ENCODE measurements around the gene EFCC1. TPM values are rescaled to one million over a fixed set of nuclear protein-coding genes. Genes with fewer than 3 reads are reported as not detected.

Gene EFCC1
- total RNA-seq, 2 experiments from 2014 or later = 0.10 to 0.20 TPM

- Mint-ChIP-seq H3K4me1 (ENCODE audit: low read depth) (peaks cover 26% of the 10 kb centered on the region), H3K4me3 (no peak overlapping the region), H3K9me3 (no peaks in the 10 kb centered on the region), H3K36me3 (ENCODE audit: low read depth) (no peaks in the 10 kb centered on the region), H3K27me3 (ENCODE audit: low read depth) (peaks cover 16% of the 10 kb centered on the region), H3K27ac (no peak overlapping the region)
- intact Hi-C loops (cut with micrococcal nuclease) = no loop called here
- no peak for DNase-seq
- CTCF ChIA-PET = interaction anchor here (0.7 to 6.6 kb wide), 5 partner anchors 9 to 94 kb away, joined by 3 to 25 read pairs (median 4); partner anchors contain the start of gene CFAP92
Observed at GRCh38 chr3:129006864-129007263, 5.8 kb downstream of the EFCC1 start.

- no peaks in the 10 kb centered on the region for H3K36me3 Mint-ChIP-seq (ENCODE audit: low read depth)
- DNase-seq = no peak
- H3K4me3 Mint-ChIP-seq = no peak overlapping the region
- intact Hi-C loops (cut with micrococcal nuclease) = no loop called here
- no peaks in the 10 kb centered on the region for H3K9me3 Mint-ChIP-seq
- peaks cover 8% of the 10 kb centered on the region for H3K27me3 Mint-ChIP-seq (ENCODE audit: low read depth)
- no peak overlapping the region for H3K27ac Mint-ChIP-seq
- CTCF ChIA-PET = interaction anchor here (1.6 to 6.6 kb wide), 3 partner anchors 8 to 37 kb away, joined by 3 to 25 read pairs (median 20); partner anchors contain the start of gene CFAP92
- peaks cover 19% of the 10 kb centered on the region for H3K4me1 Mint-ChIP-seq (ENCODE audit: low read depth)
Observed at GRCh38 chr3:129007792-129008191, 6.7 kb downstream of the EFCC1 start.

- no peaks in the 10 kb centered on the region for H3K36me3 Mint-ChIP-seq (ENCODE audit: low read depth)
- no peak overlapping the region for H3K27ac Mint-ChIP-seq
- intact Hi-C loops (cut with micrococcal nuclease) = no loop called here
- no peak overlapping the region for H3K4me3 Mint-ChIP-seq
- CTCF ChIA-PET = no interaction called here
- H3K9me3 Mint-ChIP-seq = no peaks in the 10 kb centered on the region
- H3K27me3 Mint-ChIP-seq (ENCODE audit: low read depth) = peaks cover 1% of the 10 kb centered on the region
- DNase-seq = no peak
- H3K4me1 Mint-ChIP-seq (ENCODE audit: low read depth) = peaks cover 10% of the 10 kb centered on the region
Observed at GRCh38 chr3:129009266-129009665, 8.2 kb downstream of the EFCC1 start.

- intact Hi-C loops (cut with micrococcal nuclease) = no loop called here
- Mint-ChIP-seq H3K9me3 (no peaks in the 10 kb centered on the region), H3K36me3 (ENCODE audit: low read depth) (no peaks in the 10 kb centered on the region), H3K4me3 (no peak overlapping the region), H3K27me3 (ENCODE audit: low read depth) (no peaks in the 10 kb centered on the region), H3K27ac (no peak overlapping the region), H3K4me1 (ENCODE audit: low read depth) (peaks cover 8% of the 10 kb centered on the region)
- DNase-seq = no peak
- CTCF ChIA-PET = interaction anchor here (0.8 to 1.0 kb wide), 2 partner anchors 40 to 211 kb away, joined by 3 read pairs; no protein-coding TSS in a partner anchor
Observed at GRCh38 chr3:129010310-129010956, 9.3 kb downstream of the EFCC1 start.

GRCh38 chr3:129013491-129013891, 12.4 kb downstream of the EFCC1 start:
- H3K36me3 Mint-ChIP-seq (ENCODE audit: low read depth) = no peaks in the 10 kb centered on the region
- no peaks in the 10 kb centered on the region for H3K9me3 Mint-ChIP-seq
- CTCF ChIA-PET = interaction anchor here (0.7 to 6.7 kb wide), 3 partner anchors 12 to 17 kb away, joined by 3 to 74 read pairs (median 6); partner anchors contain the start of gene EFCC1
- H3K4me3 Mint-ChIP-seq = no peak overlapping the region
- no peaks in the 10 kb centered on the region for H3K27me3 Mint-ChIP-seq (ENCODE audit: low read depth)
- H3K27ac Mint-ChIP-seq = no peak overlapping the region
- no peak for DNase-seq
- intact Hi-C loops (cut with micrococcal nuclease) = no loop called here
- H3K4me1 Mint-ChIP-seq (ENCODE audit: low read depth) = peaks cover 33% of the 10 kb centered on the region

- Mint-ChIP-seq H3K4me1 (ENCODE audit: low read depth) (peaks cover 38% of the 10 kb centered on the region), H3K27ac (peak overlapping the region; percentile 95), H3K4me3 (no peak overlapping the region), H3K36me3 (ENCODE audit: low read depth) (peaks cover 1% of the 10 kb centered on the region), H3K9me3 (no peaks in the 10 kb centered on the region), H3K27me3 (ENCODE audit: low read depth) (no peaks in the 10 kb centered on the region)
- CTCF ChIA-PET = interaction anchor here (1.9 to 7.0 kb wide), 6 partner anchors 7 to 148 kb away, joined by 6 to 84 read pairs (median 42); partner anchors contain the start of gene EFCC1
- no peak for DNase-seq
- intact Hi-C loops (cut with micrococcal nuclease) = no loop called here
Observed at GRCh38 chr3:129014148-129014547, 13.0 kb downstream of the EFCC1 start.

- no peak overlapping the region for H3K4me3 Mint-ChIP-seq
- DNase-seq = no peak
- H3K27me3 Mint-ChIP-seq (ENCODE audit: low read depth) = no peaks in the 10 kb centered on the region
- H3K9me3 Mint-ChIP-seq = no peaks in the 10 kb centered on the region
- peak overlapping the region; percentile 95 for H3K27ac Mint-ChIP-seq
- CTCF ChIA-PET = interaction anchor here (0.6 to 7.0 kb wide), 9 partner anchors 8 to 231 kb away, joined by 3 to 84 read pairs (median 20); partner anchors contain the start of gene EFCC1
- H3K4me1 Mint-ChIP-seq (ENCODE audit: low read depth) = peaks cover 38% of the 10 kb centered on the region
- H3K36me3 Mint-ChIP-seq (ENCODE audit: low read depth) = peaks cover 1% of the 10 kb centered on the region
- intact Hi-C loops (cut with micrococcal nuclease) = loop anchor here (5.0 kb wide), 1 partner anchor 363 kb away; the partner anchor contains the start of gene RPN1
Observed at GRCh38 chr3:129014793-129015345, 13.8 kb downstream of the EFCC1 start.

GRCh38 chr3:129015388-129016105, 14.4 kb downstream of the EFCC1 start:
- Mint-ChIP-seq H3K36me3 (ENCODE audit: low read depth) (peaks cover 1% of the 10 kb centered on the region), H3K4me1 (ENCODE audit: low read depth) (peaks cover 38% of the 10 kb centered on the region), H3K27me3 (ENCODE audit: low read depth) (no peaks in the 10 kb centered on the region), H3K27ac (peak overlapping the region; percentile 95), H3K4me3 (peak overlapping the region; percentile 73), H3K9me3 (no peaks in the 10 kb centered on the region)
- CTCF ChIA-PET = interaction anchor here (0.6 to 7.0 kb wide), 23 partner anchors 8 to 406 kb away, joined by 3 to 84 read pairs (median 5); partner anchors contain the start of genes CFAP92, EFCC1 and RAB43
- intact Hi-C loops (cut with micrococcal nuclease) = loop anchor here (1.0 to 5.0 kb wide), 4 partner anchors 11 to 363 kb away; partner anchors contain the start of gene RPN1
- peak; percentile 66 for DNase-seq

- H3K4me1 Mint-ChIP-seq (ENCODE audit: low read depth) = peaks cover 38% of the 10 kb centered on the region
- intact Hi-C loops (cut with micrococcal nuclease) = loop anchor here (1.0 to 5.0 kb wide), 4 partner anchors 11 to 364 kb away; partner anchors contain the start of gene RPN1
- H3K36me3 Mint-ChIP-seq (ENCODE audit: low read depth) = peaks cover 1% of the 10 kb centered on the region
- CTCF ChIA-PET = interaction anchor here (0.7 to 7.0 kb wide), 21 partner anchors 9 to 288 kb away, joined by 3 to 84 read pairs (median 6); partner anchors contain the start of genes CFAP92, EFCC1 and RAB43
- peak; percentile 88 for DNase-seq
- peak overlapping the region; percentile 73 for H3K4me3 Mint-ChIP-seq
- H3K9me3 Mint-ChIP-seq = no peaks in the 10 kb centered on the region
- H3K27me3 Mint-ChIP-seq (ENCODE audit: low read depth) = no peaks in the 10 kb centered on the region
- peak overlapping the region; percentile 95 for H3K27ac Mint-ChIP-seq
Observed at GRCh38 chr3:129016356-129016719, 15.2 kb downstream of the EFCC1 start.

GRCh38 chr3:129016720-129017483, 15.8 kb downstream of the EFCC1 start:
- intact Hi-C loops (cut with micrococcal nuclease) = loop anchor here (1.0 to 5.0 kb wide), 4 partner anchors 10 to 365 kb away; partner anchors contain the start of gene RPN1
- DNase-seq = no peak
- no peaks in the 10 kb centered on the region for H3K27me3 Mint-ChIP-seq (ENCODE audit: low read depth)
- H3K27ac Mint-ChIP-seq = peak overlapping the region; percentile 95
- peaks cover 38% of the 10 kb centered on the region for H3K4me1 Mint-ChIP-seq (ENCODE audit: low read depth)
- H3K4me3 Mint-ChIP-seq = peak overlapping the region; percentile 73
- peaks cover 1% of the 10 kb centered on the region for H3K36me3 Mint-ChIP-seq (ENCODE audit: low read depth)
- no peaks in the 10 kb centered on the region for H3K9me3 Mint-ChIP-seq
- CTCF ChIA-PET = interaction anchor here (0.8 to 7.0 kb wide), 20 partner anchors 10 to 229 kb away, joined by 3 to 84 read pairs (median 6); partner anchors contain the start of genes CFAP92, EFCC1 and RAB43

GRCh38 chr3:129017484-129017899, 16.4 kb downstream of the EFCC1 start:
- H3K27ac Mint-ChIP-seq = peak overlapping the region; percentile 32
- H3K4me1 Mint-ChIP-seq (ENCODE audit: low read depth) = peaks cover 38% of the 10 kb centered on the region
- DNase-seq = no peak
- intact Hi-C loops (cut with micrococcal nuclease) = loop anchor here (5.0 kb wide), 1 partner anchor 365 kb away; the partner anchor contains the start of gene RPN1
- no peaks in the 10 kb centered on the region for H3K27me3 Mint-ChIP-seq (ENCODE audit: low read depth)
- CTCF ChIA-PET = interaction anchor here (1.0 to 7.0 kb wide), 10 partner anchors 10 to 228 kb away, joined by 4 to 84 read pairs (median 21); partner anchors contain the start of genes EFCC1 and RAB43
- no peak overlapping the region for H3K4me3 Mint-ChIP-seq
- H3K36me3 Mint-ChIP-seq (ENCODE audit: low read depth) = peaks cover 1% of the 10 kb centered on the region
- no peaks in the 10 kb centered on the region for H3K9me3 Mint-ChIP-seq
